GM13976 (cell line): Measurements from ENCODE around the gene PKNOX1.
"Not testable (repeated sequence)": the region's sequence is repeated elsewhere in the genome, so short reads cannot be mapped to it uniquely, and the experiment has no call there.

ENCODE experiments used
- DNase-seq: peaks from one replicate; pipeline ENCODE4 v3.0.0; 2012; ENCODE audit warnings: low spot score
- CTCF ChIP-seq: IDR thresholded peaks from 2 replicates; pipeline ENCODE4 v1.5.1; 2012; ENCODE audit warnings: borderline replicate concordance, mild to moderate bottlenecking; ENCODE audit not compliant: insufficient read depth; ENCODE audit errors: extremely low read depth, missing control alignments, control extremely low read depth
- in situ Hi-C: fragments of 300-500 bp; cut with MboI; formaldehyde crosslinking; loops from one replicate; pipeline ENCODE4 v1.12.0; 2022; ENCODE audit warnings: low sequenced_read_pairs, mixed read lengths, inconsistent platforms; ENCODE audit not compliant: unreplicated experiment

Gene PKNOX1

GRCh38 chr21:43001316-43001715 is 27.0 kb downstream of the PKNOX1 start:
- TF ChIP-seq CTCF: no peak
- DNase-seq: no peak
- in situ Hi-C loops: no loop called here

- DNase-seq: no peak
- in situ Hi-C loops: no loop called here
- no peak for TF ChIP-seq CTCF
Measured at GRCh38 chr21:43004926-43005325, 30.6 kb downstream of the PKNOX1 start.

- DNase-seq: no peak
- TF ChIP-seq CTCF: no peak
- in situ Hi-C loops: no loop called here
Measured at GRCh38 chr21:43005635-43006034, 31.3 kb downstream of the PKNOX1 start.

GRCh38 chr21:43006051-43006873 is 31.9 kb downstream of the PKNOX1 start:
- DNase-seq, in situ Hi-C loops: not testable (repeated sequence)

- no peak for DNase-seq
- no peak for TF ChIP-seq CTCF
- in situ Hi-C loops: no loop called here
Measured at GRCh38 chr21:43006874-43007208, 32.5 kb downstream of the PKNOX1 start.

GRCh38 chr21:43012596-43012995 is 38.2 kb downstream of the PKNOX1 start:
- no peak for DNase-seq
- in situ Hi-C loops: no loop called here
- TF ChIP-seq CTCF: no peak

GRCh38 chr21:43015906-43016540 is 41.7 kb downstream of the PKNOX1 start:
- no peak for DNase-seq
- in situ Hi-C loops: no loop called here

More at GRCh38 chr21:43015906-43016540, 41.7 kb downstream of the PKNOX1 start:
- no peak for TF ChIP-seq CTCF
